MM.1S (cell line): ENCODE results near the gene CELSR3.

ENCODE experiments used
- DNase-seq: peaks from one replicate; pipeline ENCODE4 v3.0.0-alpha.2; 2015
- H2AFZ ChIP-seq: fragments of 300-600 bp; sonication (generic); 2 replicates; pipeline ENCODE4 v1.6.0; 2016; ENCODE audit warnings: antibody characterized with exemption, low read length
- H3F3A ChIP-seq: fragments of 300-600 bp; sonication (generic); 2 replicates; pipeline ENCODE4 v1.6.1; 2016; ENCODE audit warnings: mild to moderate bottlenecking, antibody characterized with exemption, low read length, moderate library complexity, mixed read lengths; ENCODE audit not compliant: insufficient read depth
- H3K27ac ChIP-seq: fragments of 300-600 bp; sonication (generic); 2 replicates; pipeline ENCODE4 v1.5.1; 2016; ENCODE audit warnings: mild to moderate bottlenecking, low read length
- H3K27me3 ChIP-seq: fragments of 300-600 bp; sonication (generic); replicated peaks from 2 replicates; pipeline ENCODE4 v1.6.0; 2016; ENCODE audit warnings: low read length; ENCODE audit not compliant: insufficient read depth
- H3K36me3 ChIP-seq: fragments of 300-600 bp; sonication (generic); replicated peaks from 2 replicates; pipeline ENCODE4 v1.6.1; 2016; ENCODE audit warnings: mild to moderate bottlenecking, low read length, mixed read lengths; ENCODE audit not compliant: insufficient read depth
- H3K4me1 ChIP-seq: fragments of 300-600 bp; sonication (generic); 2 replicates; pipeline ENCODE4 v1.6.1; 2016; ENCODE audit warnings: low read length, mixed read lengths
- H3K4me2 ChIP-seq: fragments of 300-600 bp; sonication (generic); 2 replicates; pipeline ENCODE4 v1.6.0; 2016; ENCODE audit warnings: low read depth, low read length
- H3K4me3 ChIP-seq: fragments of 300-600 bp; sonication (generic); 2 replicates; pipeline ENCODE4 v1.5.1; 2016; ENCODE audit warnings: low read length, mixed read lengths
- H3K79me2 ChIP-seq: fragments of 300-600 bp; sonication (generic); 2 replicates; pipeline ENCODE4 v1.6.1; 2016; ENCODE audit warnings: mixed run types, low read length, mixed read lengths
- H3K9ac ChIP-seq: fragments of 300-600 bp; sonication (generic); 2 replicates; pipeline ENCODE4 v1.6.1; 2016; ENCODE audit warnings: low read length, mixed read lengths
- H3K9me2 ChIP-seq: fragments of 300-600 bp; sonication (generic); replicated peaks from 2 replicates; pipeline ENCODE4 v1.6.1; 2016; ENCODE audit warnings: mild to moderate bottlenecking, low read length, mixed read lengths; ENCODE audit not compliant: insufficient read depth
- H3K9me3 ChIP-seq: fragments of 300-600 bp; sonication (generic); replicated peaks from 2 replicates; pipeline ENCODE4 v1.6.1; 2016; ENCODE audit warnings: mild to moderate bottlenecking, low read length, mixed read lengths; ENCODE audit not compliant: insufficient read depth
- H4K20me1 ChIP-seq: fragments of 300-600 bp; sonication (generic); 2 replicates; pipeline ENCODE4 v1.6.1; 2016; ENCODE audit warnings: mild to moderate bottlenecking, low read length, moderate library complexity, mixed read lengths; ENCODE audit not compliant: insufficient read depth
- CTCF ChIP-seq: fragments of 300-600 bp; sonication (generic); IDR thresholded peaks from 2 replicates; pipeline ENCODE4 v1.5.1; 2016; ENCODE audit warnings: antibody characterized with exemption, low read length, mixed read lengths
- EZH2 ChIP-seq: fragments of 300-600 bp; sonication (generic); optimal IDR thresholded peaks from 2 replicates; pipeline ENCODE3; 2017; ENCODE audit warnings: low read depth, mild to moderate bottlenecking, antibody characterized with exemption, low read length, mixed read lengths
- EZH2phosphoT487 ChIP-seq: fragments of 300-600 bp; sonication (generic); IDR thresholded peaks from 2 replicates; pipeline ENCODE4 v1.6.1; 2018; ENCODE audit warnings: antibody characterized with exemption, low read length

The CELSR3 gene

GRCh38 chr3:48647714-48648113 lies 15.0 kb downstream of the CELSR3 start:
- Histone ChIP-seq H3K4me3 (no peak overlapping the region), H2AFZ (no peak overlapping the region), H3K27me3 (0 out of 2 replicates have a peak, but pooled peaks cover 8% of the 10 kb centered on the region), H3K79me2 (no peaks in the 10 kb centered on the region), H3K4me1 (peaks cover 5% of the 10 kb centered on the region), H3K9me3 (no peaks in the 10 kb centered on the region), H3K36me3 (no peaks in the 10 kb centered on the region), H3K4me2 (no peak overlapping the region), H3F3A (0 out of 2 replicates have a peak, but pooled peaks cover 2% of the 10 kb centered on the region), H3K9me2 (no peaks in the 10 kb centered on the region), H3K9ac (no peak overlapping the region), H4K20me1 (no peaks in the 10 kb centered on the region), H3K27ac (no peak overlapping the region)
- TF ChIP-seq EZH2, result no peak
- no peak for TF ChIP-seq EZH2phosphoT487
- TF ChIP-seq CTCF, result no peak
- no peak for DNase-seq

- no peak overlapping the region for H2AFZ ChIP-seq
- H3K79me2 ChIP-seq, result no peaks in the 10 kb centered on the region
- H3K27ac ChIP-seq, result no peak overlapping the region
- H3K9me2 ChIP-seq, result no peaks in the 10 kb centered on the region
- no peaks in the 10 kb centered on the region for H3F3A ChIP-seq
- H3K27me3 ChIP-seq, result peaks cover 17% of the 10 kb centered on the region
- no peak for DNase-seq
- no peaks in the 10 kb centered on the region for H3K9me3 ChIP-seq
- H3K4me1 ChIP-seq, result no peaks in the 10 kb centered on the region
- no peak overlapping the region for H3K9ac ChIP-seq
- H4K20me1 ChIP-seq, result no peaks in the 10 kb centered on the region
- no peak overlapping the region for H3K4me3 ChIP-seq
- H3K36me3 ChIP-seq, result no peaks in the 10 kb centered on the region
- no peak for TF ChIP-seq CTCF
- no peak for TF ChIP-seq EZH2phosphoT487
- no peak for TF ChIP-seq EZH2
- no peak overlapping the region for H3K4me2 ChIP-seq
Measured at GRCh38 chr3:48644898-48645760, 17.6 kb downstream of the CELSR3 start.

GRCh38 chr3:48642605-48643004 lies 20.1 kb downstream of the CELSR3 start:
- Histone ChIP-seq H3K27me3 (peaks cover 19% of the 10 kb centered on the region), H3K9me3 (no peaks in the 10 kb centered on the region), H3K36me3 (no peaks in the 10 kb centered on the region), H3K4me2 (no peak overlapping the region), H3K9ac (no peak overlapping the region), H3K4me1 (no peaks in the 10 kb centered on the region), H3F3A (no peaks in the 10 kb centered on the region), H3K4me3 (no peak overlapping the region), H2AFZ (no peak overlapping the region), H4K20me1 (no peaks in the 10 kb centered on the region), H3K9me2 (no peaks in the 10 kb centered on the region), H3K79me2 (no peaks in the 10 kb centered on the region), H3K27ac (no peak overlapping the region)
- no peak for DNase-seq
- no peak for TF ChIP-seq EZH2phosphoT487
- TF ChIP-seq EZH2, result no peak
- TF ChIP-seq CTCF, result no peak
